Panc1 (cell line): ENCODE results near the gene DNAH12. TPM values are rescaled to one million over a fixed set of nuclear protein-coding genes. Genes with fewer than 3 reads are reported as not detected.

ENCODE experiments used
- ATAC-seq: fragments of 200-7000 bp; cut with Tn5 transposase; 2 replicates; pipeline ENCODE4 v1.9.1; 2020; ENCODE audit warnings: mild to moderate bottlenecking, moderate library complexity
- BruUV-seq: library from RNA; stranded (reverse); fragments of 400-500 nt; replicated peaks from 2 replicates; lab custom pipeline; 2021; lab: Mats Ljungman, UMichigan
- CTCF ChIA-PET: fragments of 300-600 bp; sonication (Branson Sonifier 250); formaldehyde crosslinking; loops from one replicate; lab custom pipeline; 2022; ENCODE audit warnings: antibody characterized with exemption; lab: Charles Lee
- POLR2A ChIA-PET: fragments of 300-600 bp; sonication (Branson Sonifier 250); formaldehyde crosslinking; loops from one replicate; lab custom pipeline; 2022; ENCODE audit warnings: antibody characterized with exemption; lab: Charles Lee
- DNase-seq: peaks from one replicate; pipeline ENCODE4 v3.0.0-alpha.2; 2010; ENCODE audit warnings: low read depth, low spot score
- H3K27ac ChIP-seq: 2 replicates; pipeline ENCODE4 v1.5.1; 2011; ENCODE audit warnings: mild to moderate bottlenecking, low read length, inconsistent platforms
- H3K27me3 ChIP-seq: fragments of 200-500 bp; sonication (Bioruptor generic); 2 replicates; pipeline ENCODE4 v1.6.0; 2014; ENCODE audit warnings: low read length, inconsistent platforms; ENCODE audit not compliant: control insufficient read depth, insufficient read depth
- H3K36me3 ChIP-seq: fragments of 200-500 bp; sonication (Bioruptor generic); 2 replicates; pipeline ENCODE4 v1.5.1; 2014; ENCODE audit warnings: inconsistent platforms, mild to moderate bottlenecking, low read length, moderate library complexity; ENCODE audit not compliant: control insufficient read depth, insufficient read depth
- H3K4me1 ChIP-seq: 2 replicates; pipeline ENCODE4 v1.5.1; 2011; ENCODE audit warnings: inconsistent platforms, mild to moderate bottlenecking, low read length, moderate library complexity; ENCODE audit not compliant: control insufficient read depth, insufficient read depth
- H3K4me3 ChIP-seq, 2 experiments: 2 replicates each; pipeline ENCODE4 v1.5.1; 2011 to 2012; ENCODE audit warnings: low read depth in 2 of 2, low read length in 2 of 2, mild to moderate bottlenecking in 2 of 2, inconsistent platforms in 1 of 2, moderate library complexity in 1 of 2
- H3K9me3 ChIP-seq: fragments of 200-500 bp; sonication (Bioruptor generic); 2 replicates; pipeline ENCODE4 v1.5.1; 2014; ENCODE audit warnings: low read depth, mild to moderate bottlenecking, inconsistent platforms, low read length, moderate library complexity; ENCODE audit not compliant: control insufficient read depth, insufficient read depth
- CTCF ChIP-seq: fragments of 450-650 bp; IDR thresholded peaks from 2 replicates; pipeline ENCODE4 v1.5.1; 2017; ENCODE audit warnings: mild to moderate bottlenecking
- POLR2AphosphoS5 ChIP-seq: IDR thresholded peaks from 2 replicates; pipeline ENCODE4 v1.6.1; 2012; ENCODE audit warnings: mild to moderate bottlenecking, low read depth, low read length, moderate library complexity
- SIN3A ChIP-seq: IDR thresholded peaks from 2 replicates; pipeline ENCODE4 v1.6.1; 2012; ENCODE audit warnings: low read depth, mild to moderate bottlenecking, low read length, moderate library complexity, borderline replicate concordance; ENCODE audit not compliant: insufficient read depth
- TCF7L2 ChIP-seq: IDR thresholded peaks from 2 replicates; pipeline ENCODE4 v1.6.1; 2011; ENCODE audit warnings: mild to moderate bottlenecking, low read depth, low read length, inconsistent platforms
- in situ Hi-C: cut with HindIII; loops from 2 replicates; pipeline ENCODE4 v1.10.0; 2016; ENCODE audit warnings: low sequenced_read_pairs, low pct_unique_long_range_greater_than_20kb
- intact Hi-C: fragments of 100-400 bp; cut with micrococcal nuclease; formaldehyde crosslinking; loops from one replicate; pipeline ENCODE4 v1.10.0; 2022; ENCODE audit not compliant: unreplicated experiment
- total RNA-seq: library from RNA; stranded (reverse); gene quantifications from one replicate; pipeline ENCODE4 v1.2.1, GENCODE V29; 2021; ENCODE audit not compliant: unreplicated experiment
- TF ChIP-seq, protein P1 (sequence below), 2 experiments: IDR thresholded peaks; 2 replicates each; pipeline ENCODE4 v1.6.1; 2011 to 2012; ENCODE audit warnings: low read depth in 2 of 2, control low read depth in 1 of 2, low read length in 1 of 2, mild to moderate bottlenecking in 1 of 2, moderate library complexity in 1 of 2; ENCODE audit not compliant: insufficient read depth in 1 of 2

Gene DNAH12
- total RNA-seq, 1 experiment from 2014 or later = 0.21 TPM

- H3K9me3 ChIP-seq = no peaks in the 10 kb centered on the region
- no TSS peak for BruUV-seq
- no peak overlapping the region for H3K27ac ChIP-seq
- ChIA-PET CTCF (no interaction called here), POLR2A (no interaction called here)
- intact Hi-C loops (no loop called here), in situ Hi-C loops (no loop called here)
- ATAC-seq = no peak
- DNase-seq = no peak
- H3K36me3 ChIP-seq = no peaks in the 10 kb centered on the region
- no peaks in the 10 kb centered on the region for H3K4me1 ChIP-seq
- no peaks in the 10 kb centered on the region for H3K27me3 ChIP-seq
- TF ChIP-seq POLR2AphosphoS5 = no peak
- TF ChIP-seq TCF7L2 = no peak
- no peak for TF ChIP-seq SIN3A
- no peak for TF ChIP-seq CTCF
- TF ChIP-seq, protein P1, sequence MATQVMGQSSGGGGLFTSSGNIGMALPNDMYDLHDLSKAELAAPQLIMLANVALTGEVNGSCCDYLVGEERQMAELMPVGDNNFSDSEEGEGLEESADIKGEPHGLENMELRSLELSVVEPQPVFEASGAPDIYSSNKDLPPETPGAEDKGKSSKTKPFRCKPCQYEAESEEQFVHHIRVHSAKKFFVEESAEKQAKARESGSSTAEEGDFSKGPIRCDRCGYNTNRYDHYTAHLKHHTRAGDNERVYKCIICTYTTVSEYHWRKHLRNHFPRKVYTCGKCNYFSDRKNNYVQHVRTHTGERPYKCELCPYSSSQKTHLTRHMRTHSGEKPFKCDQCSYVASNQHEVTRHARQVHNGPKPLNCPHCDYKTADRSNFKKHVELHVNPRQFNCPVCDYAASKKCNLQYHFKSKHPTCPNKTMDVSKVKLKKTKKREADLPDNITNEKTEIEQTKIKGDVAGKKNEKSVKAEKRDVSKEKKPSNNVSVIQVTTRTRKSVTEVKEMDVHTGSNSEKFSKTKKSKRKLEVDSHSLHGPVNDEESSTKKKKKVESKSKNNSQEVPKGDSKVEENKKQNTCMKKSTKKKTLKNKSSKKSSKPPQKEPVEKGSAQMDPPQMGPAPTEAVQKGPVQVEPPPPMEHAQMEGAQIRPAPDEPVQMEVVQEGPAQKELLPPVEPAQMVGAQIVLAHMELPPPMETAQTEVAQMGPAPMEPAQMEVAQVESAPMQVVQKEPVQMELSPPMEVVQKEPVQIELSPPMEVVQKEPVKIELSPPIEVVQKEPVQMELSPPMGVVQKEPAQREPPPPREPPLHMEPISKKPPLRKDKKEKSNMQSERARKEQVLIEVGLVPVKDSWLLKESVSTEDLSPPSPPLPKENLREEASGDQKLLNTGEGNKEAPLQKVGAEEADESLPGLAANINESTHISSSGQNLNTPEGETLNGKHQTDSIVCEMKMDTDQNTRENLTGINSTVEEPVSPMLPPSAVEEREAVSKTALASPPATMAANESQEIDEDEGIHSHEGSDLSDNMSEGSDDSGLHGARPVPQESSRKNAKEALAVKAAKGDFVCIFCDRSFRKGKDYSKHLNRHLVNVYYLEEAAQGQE (IDR thresholded peaks at IDR 0.05; ENCODE audit: insufficient read depth in 1 of 2, low read depth in 2 of 2, low read length in 1 of 2) = no peak
- no peak overlapping the region for H3K4me3 ChIP-seq
Measured at GRCh38 chr3:57512166-57512565, 32.0 kb downstream of the DNAH12 start.

GRCh38 chr3:57505901-57506300, 38.2 kb downstream of the DNAH12 start:
- no peaks in the 10 kb centered on the region for H3K9me3 ChIP-seq
- ATAC-seq (no peak), DNase-seq (no peak)
- BruUV-seq = no TSS peak
- no peak overlapping the region for H3K27ac ChIP-seq
- in situ Hi-C loops (no loop called here), intact Hi-C loops (no loop called here)
- TF ChIP-seq POLR2AphosphoS5 (no peak), TCF7L2 (no peak), CTCF (no peak), SIN3A (no peak)
- TF ChIP-seq, protein P1 (IDR thresholded peaks at IDR 0.05; ENCODE audit: insufficient read depth in 1 of 2, low read depth in 2 of 2, low read length in 1 of 2) = no peak
- ChIA-PET CTCF (no interaction called here), POLR2A (no interaction called here)
- H3K36me3 ChIP-seq = no peaks in the 10 kb centered on the region
- H3K27me3 ChIP-seq = no peaks in the 10 kb centered on the region
- no peak overlapping the region for H3K4me3 ChIP-seq
- H3K4me1 ChIP-seq = no peaks in the 10 kb centered on the region
